ENCODE results near the gene AFG1L. TPM values are rescaled to one million over a fixed set of nuclear protein-coding genes. Genes with fewer than 3 reads are reported as not detected.
"Not testable (repeated sequence)": the region's sequence is repeated elsewhere in the genome, so short reads cannot be mapped to it uniquely, and the experiment has no call there.

AFG1L gene
- total and polyA plus RNA-seq, 11 donors, result 1.9 to 16.6 (median 10.9) TPM

GRCh38 chr6:108559884-108560462 lies 265.1 kb downstream of the AFG1L start:
- DNase-seq, result peak in 4 of 5 donors; percentile 68 to 77 (median 75)

DNA sequence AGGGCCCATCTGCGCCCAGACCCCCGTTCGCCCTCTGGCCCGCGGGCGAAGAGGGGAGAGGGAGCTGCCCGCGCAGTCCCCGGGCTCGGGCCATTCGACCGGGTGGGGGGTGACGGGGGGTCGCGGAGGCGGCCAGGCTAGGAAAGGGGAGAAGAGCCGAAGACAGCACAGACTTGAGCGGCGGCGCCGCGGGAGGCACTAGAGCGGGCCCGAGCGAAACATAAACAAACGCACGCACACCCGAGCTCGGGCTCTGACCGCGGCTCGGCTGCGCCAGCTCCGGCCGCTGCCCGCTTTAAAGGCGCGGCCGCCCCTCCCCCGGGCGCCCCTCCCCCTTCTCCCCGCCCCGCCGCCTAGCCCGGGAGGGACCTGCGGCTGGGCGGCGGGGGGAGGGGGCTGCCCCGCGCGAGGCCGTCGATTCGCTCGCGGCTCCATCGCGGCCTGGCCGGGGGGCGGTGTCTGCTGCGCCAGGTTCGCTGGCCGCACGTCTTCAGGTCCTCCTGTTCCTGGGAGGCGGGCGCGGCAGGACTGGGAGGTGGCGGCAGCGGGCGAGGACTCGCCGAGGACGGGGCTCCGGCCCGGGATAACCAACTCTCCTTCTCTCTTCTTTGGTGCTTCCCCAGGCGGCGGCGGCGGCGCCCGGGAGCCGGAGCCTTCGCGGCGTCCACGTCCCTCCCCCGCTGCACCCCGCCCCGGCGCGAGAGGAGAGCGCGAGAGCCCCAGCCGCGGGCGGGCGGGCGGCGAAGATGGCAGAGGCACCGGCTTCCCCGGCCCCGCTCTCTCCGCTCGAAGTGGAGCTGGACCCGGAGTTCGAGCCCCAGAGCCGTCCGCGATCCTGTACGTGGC lies 265.8 kb downstream of the AFG1L start, which contains the start of gene FOXO3:
TSS of gene FOXO3 (plus strand) at position 455 of the 846 bp plus-strand sequence. CDS start at position 747, 292 bp downstream.
- H3K4me3 ChIP-seq, result peak within 1 kb of the TSS; percentile 69 to 99 (median 96)
- TF ChIP-seq POLR2A (IDR thresholded peaks at IDR 0.05), result peak; percentile 55 to 96
- no peak for TF ChIP-seq CTCF (IDR thresholded peaks at IDR 0.05)
- peaks cover 5 to 55% (median 41%) of the 10 kb centered on the region in 12 donors for H3K4me1 ChIP-seq
- H3K27ac ChIP-seq, result peak within 1 kb of the TSS; percentile 94 to 100 (median 99)
- 0 to 3% (median 1%) methylated on average over 20 to 110 of the region's 110 CpGs for WGBS, 4 donors
- DNase-seq (peak; percentile 92 to 96 (median 93)), ATAC-seq (peak; percentile 12 to 70 (median 58))
- no peaks in the 10 kb centered on the region for H3K9me3 ChIP-seq
- H3K27me3 ChIP-seq, result no peaks in the 10 kb centered on the region
- H3K36me3 ChIP-seq, result peaks cover 0 to 4% (median 0%) of the 10 kb centered on the region in 9 donors
- intact Hi-C loops (cut with DNase I), result loop anchor here in 8 of 10 donors (2.0 to 10.0 kb wide), 6 partner anchors 47 to 277 kb away; no protein-coding TSS in a partner anchor

More at GRCh38 chr6:108559884-108560462, 265.1 kb downstream of the AFG1L start:
- TF ChIP-seq POLR2A (IDR thresholded peaks at IDR 0.05) (peak in 1 of 2 donors; percentile 47), CTCF (IDR thresholded peaks at IDR 0.05) (no peak)
- H3K9me3 ChIP-seq, result no peaks in the 10 kb centered on the region
- peak overlapping the region; percentile 94 to 100 (median 99) for H3K27ac ChIP-seq
- H3K36me3 ChIP-seq, result no peaks in the 10 kb centered on the region
- WGBS, 4 donors, result 0 to 1% (median 0%) methylated on average over 25 to 64 of the region's 64 CpGs
- peak in 3 of 4 donors; percentile 0 to 1 (median 1) for ATAC-seq
- intact Hi-C loops (cut with DNase I), result loop anchor here in 9 of 10 donors (1.0 to 10.0 kb wide), 23 partner anchors 29 to 825 kb away; partner anchors contain the start of genes CD164 (in 2 of the 9), ARMC2 (in 1 of the 9) and SESN1 (in 1 of the 9)
- peaks cover 5 to 54% (median 36%) of the 10 kb centered on the region in 12 donors for H3K4me1 ChIP-seq
- no peaks in the 10 kb centered on the region for H3K27me3 ChIP-seq
- peak overlapping the region; percentile 69 to 99 (median 96) for H3K4me3 ChIP-seq

DNA sequence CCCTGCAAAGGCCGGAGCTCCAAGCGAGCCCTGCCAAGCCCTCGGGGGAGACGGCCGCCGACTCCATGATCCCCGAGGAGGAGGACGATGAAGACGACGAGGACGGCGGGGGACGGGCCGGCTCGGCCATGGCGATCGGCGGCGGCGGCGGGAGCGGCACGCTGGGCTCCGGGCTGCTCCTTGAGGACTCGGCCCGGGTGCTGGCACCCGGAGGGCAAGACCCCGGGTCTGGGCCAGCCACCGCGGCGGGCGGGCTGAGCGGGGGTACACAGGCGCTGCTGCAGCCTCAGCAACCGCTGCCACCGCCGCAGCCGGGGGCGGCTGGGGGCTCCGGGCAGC lies 266.4 kb downstream of the AFG1L start:
- not testable (repeated sequence) for ATAC-seq, H3K36me3 ChIP-seq, H3K9me3 ChIP-seq, DNase-seq, H3K27me3 ChIP-seq
- 0 to 5% (median 0%) methylated on average over 12 to 27 of the region's 40 CpGs; no CpG with 5 or more reads in 1 of the 4 donors for WGBS, 4 donors
- H3K27ac ChIP-seq, result peak overlapping the region; percentile 94 to 100 (median 99)
- intact Hi-C loops (cut with DNase I), result loop anchor here in 8 of 10 donors (2.0 to 10.0 kb wide), 6 partner anchors 46 to 276 kb away; no protein-coding TSS in a partner anchor
- peaks cover 5 to 55% (median 45%) of the 10 kb centered on the region in 12 donors for H3K4me1 ChIP-seq
- H3K4me3 ChIP-seq, result peak overlapping the region; percentile 69 to 99 (median 96)

DNA sequence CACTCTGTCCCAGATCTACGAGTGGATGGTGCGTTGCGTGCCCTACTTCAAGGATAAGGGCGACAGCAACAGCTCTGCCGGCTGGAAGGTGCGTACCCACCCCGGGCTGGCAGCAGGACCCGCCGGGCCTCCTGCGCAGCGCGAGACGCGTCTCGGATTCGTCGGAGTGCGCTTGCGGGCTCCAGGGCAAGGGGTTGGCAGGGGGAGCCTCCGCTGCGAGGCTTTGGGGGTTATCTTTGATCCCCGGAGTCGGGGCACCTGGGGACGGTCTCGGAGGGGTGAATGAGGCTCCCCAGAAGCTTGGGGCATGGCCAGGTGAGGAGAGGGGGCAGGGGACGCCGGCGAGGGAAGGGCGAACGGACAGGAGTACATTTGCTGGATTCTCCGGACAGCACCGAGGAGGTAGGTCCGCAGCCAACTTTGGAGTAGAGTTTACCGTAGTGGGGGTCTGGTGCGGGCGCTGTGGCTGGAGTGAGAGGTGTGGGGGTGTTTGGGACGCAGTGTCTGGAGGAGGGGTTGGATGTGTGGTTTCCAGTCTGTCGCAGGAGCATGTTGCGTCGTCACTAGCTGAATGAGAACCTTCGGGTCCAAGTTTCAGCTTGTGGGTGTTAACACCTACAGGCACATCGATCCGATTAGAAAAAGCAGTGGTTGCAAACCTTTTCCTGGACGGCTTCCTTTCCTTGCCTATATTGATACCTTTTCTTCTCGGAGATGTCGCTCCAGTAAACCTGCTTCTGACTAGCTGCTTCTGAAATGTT lies 267.1 kb downstream of the AFG1L start:
- ATAC-seq (no peak), DNase-seq (peak in 4 of 5 donors; percentile 36 to 46 (median 39))
- no peak for TF ChIP-seq POLR2A (IDR thresholded peaks at IDR 0.05)
- TF ChIP-seq CTCF (IDR thresholded peaks at IDR 0.05), result no peak
- H3K36me3 ChIP-seq, result peaks cover 0 to 7% (median 1%) of the 10 kb centered on the region in 9 donors
- H3K4me3 ChIP-seq, result peak overlapping the region; percentile 69 to 99 (median 96)
- H3K27ac ChIP-seq, result peak overlapping the region; percentile 94 to 100 (median 99)
- H3K27me3 ChIP-seq, result no peaks in the 10 kb centered on the region
- WGBS, 4 donors, result 4 to 9% (median 7%) methylated on average over 26 to 46 of the region's 46 CpGs
- H3K9me3 ChIP-seq, result no peaks in the 10 kb centered on the region
- H3K4me1 ChIP-seq, result peaks cover 9 to 55% (median 45%) of the 10 kb centered on the region in 12 donors
- intact Hi-C loops (cut with DNase I), result loop anchor here in 8 of 10 donors (2.0 to 10.0 kb wide), 7 partner anchors 27 to 275 kb away; no protein-coding TSS in a partner anchor

Data from heart left ventricle (tissue), 16 donors.